Heart right ventricle (tissue), 16 donors: Measurements from ENCODE around the gene TAS2R31. TPM values are rescaled to one million over a fixed set of nuclear protein-coding genes. Genes with fewer than 3 reads are reported as not detected.
A peak's percentile ranks its signal among the peaks of the same experiment; 100 is the strongest.

Experiments used
- ATAC-seq, 8 donors: fragments of 200-7000 bp; cut with Tn5 transposase; one replicate each; pipeline ENCODE4 v1.9.1; 2020; ENCODE audit warnings: mild to moderate bottlenecking in 8 of 8, moderate library complexity in 8 of 8, moderate number of reproducible peaks in 1 of 8
- DNase-seq, 2 donors: peaks; one replicate each; pipeline ENCODE4 v3.0.0-alpha.2; 2020
- H3K27ac ChIP-seq, 10 donors: fragments of 200-600 bp; sonication (generic) in 2 of 10; one replicate each; pipeline versions ENCODE4 v1.5.0 to v1.8.0; 2020 to 2022; ENCODE audit warnings: mild to moderate bottlenecking in 3 of 10
- H3K27me3 ChIP-seq, 7 donors: fragments of 200-600 bp; one replicate each; pipeline ENCODE4 v1.8.0; 2021 to 2022; ENCODE audit warnings: mild to moderate bottlenecking in 2 of 7
- H3K36me3 ChIP-seq, 9 donors: fragments of 200-600 bp; sonication (generic) in 1 of 9; one replicate each; pipeline versions ENCODE4 v1.5.0 to v1.8.0; 2020 to 2022; ENCODE audit warnings: mild to moderate bottlenecking in 2 of 9
- H3K4me1 ChIP-seq, 9 donors: fragments of 200-600 bp; sonication (generic) in 1 of 9; one replicate each; pipeline versions ENCODE4 v1.5.0 to v1.8.0; 2020 to 2022; ENCODE audit warnings: mild to moderate bottlenecking in 4 of 9
- H3K4me3 ChIP-seq, 10 donors: fragments of 200-600 bp; sonication (generic) in 2 of 10; one replicate each; pipeline versions ENCODE4 v1.5.0 to v1.8.0; 2020 to 2022; ENCODE audit warnings: mild to moderate bottlenecking in 7 of 10, moderate library complexity in 2 of 10
- H3K9me3 ChIP-seq, 11 donors: fragments of 200-600 bp in 10 of 11; sonication (generic) in 2 of 11; one replicate each; pipeline versions ENCODE4 v1.5.0 to v1.8.0; 2013 to 2022; ENCODE audit warnings: mild to moderate bottlenecking in 2 of 11, control low read depth in 1 of 11, moderate library complexity in 1 of 11
- WGBS, 2 donors: extraction: QIAGEN DNeasy Blood & Tissue Kit; methylation state at CpG; one replicate each; pipeline ENCODE4 v1.1.7; 2013; ENCODE audit warnings: inconsistent platforms in 1 of 2; 5-methylcytosine and 5-hydroxymethylcytosine counted together
- intact Hi-C, 10 donors: fragments of 100-400 bp; cut with DNase I; formaldehyde crosslinking; loops; one replicate each; pipeline versions ENCODE4 v1.11.1 to v1.14.2; 2022
- long read RNA-seq, 3 donors: library from polyadenylated mRNA; unstranded; transcript quantifications; one replicate each; pipeline ENCODE4 v2.0.0, GENCODE V29; 2020 to 2021
- polyA plus RNA-seq, 2 donors: library from polyadenylated mRNA; stranded (reverse); fragments of 200-250 nt; gene quantifications; one replicate each; pipeline ENCODE4 v1.2.3, GENCODE V29; 2013
- total RNA-seq, 10 donors: library from RNA; stranded (reverse); fragmentation: NEBNext Ultra II Directional in 3 of 10; extraction: Animal tissue kit (Norgen Biotek cat#: 25700) in 3 of 10; gene quantifications; one replicate each; pipeline versions ENCODE4 v1.2.1 to v1.2.4, GENCODE V29; 2021 to 2023
- TF ChIP-seq, protein P1 (sequence below), 9 donors: fragments of 200-600 bp; sonication (generic) in 2 of 9; IDR thresholded peaks; one replicate each; pipeline versions ENCODE4 v1.5.0 to v1.8.0; 2021 to 2022; ENCODE audit warnings: antibody characterized with exemption in 9 of 9, mild to moderate bottlenecking in 5 of 9, moderate library complexity in 1 of 9
- donor health status: Arrhythmogenic right ventricular cardiomyopathy.
- donor health status: ischemic (EF 13 %, LVEDD 7.1; RV severe dilation, severe dysfunction).
- donor health status: healthy with polysubstance abuse.
- donor health status: DM: no; HTN: yes; CAD: no.
- donor health status: DM: no; HTN: no; CAD: no.
- donor health status: ischemic (EF 25% LVEDD 6.9; RV normal size, moderate dysfunction).
- donor health status: ischemic (EF 25% LVEDD 5.7; RV mildly dilated, moderate dysfunction).
- donor health status: healthy.
- donor health status: DM: yes; HTN: yes; CAD: no.
- donor health status: Ischemic cardiomyopathy.
- donor health status: ischemic (EF 35%, LVEDD 5.7; RV mildly dilated, moderate dysfunction).
- donor health status: nonischemic (EF 11% LVEDD 7.7; RV severe dilation, severe dysfunction).
- donor health status: DM: yes; HTN: yes; CAD: no.
- donor health status: PGD.
- donor health status: ischemic (EF 29% LVEDD 5.4; RV normal size, mild dysfunction).
- donor health status: nonischemic (EF 23%, LVEDD 6.1; RV moderate dilation, normal function).

The TAS2R31 gene, protein sequence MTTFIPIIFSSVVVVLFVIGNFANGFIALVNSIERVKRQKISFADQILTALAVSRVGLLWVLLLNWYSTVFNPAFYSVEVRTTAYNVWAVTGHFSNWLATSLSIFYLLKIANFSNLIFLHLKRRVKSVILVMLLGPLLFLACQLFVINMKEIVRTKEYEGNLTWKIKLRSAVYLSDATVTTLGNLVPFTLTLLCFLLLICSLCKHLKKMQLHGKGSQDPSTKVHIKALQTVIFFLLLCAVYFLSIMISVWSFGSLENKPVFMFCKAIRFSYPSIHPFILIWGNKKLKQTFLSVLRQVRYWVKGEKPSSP
- total RNA-seq (1 to 10 TPM in 1 of 10 donors, under 1 TPM in 9; 0.38 to 1.6 (median 0.84) TPM), polyA plus RNA-seq (under 1 TPM; 0.12 to 0.29 TPM)
- long read RNA-seq, donor 1: 0 reads
- long read RNA-seq, donor 2: 0 reads
- long read RNA-seq, donor 3: 0 reads

DNA sequence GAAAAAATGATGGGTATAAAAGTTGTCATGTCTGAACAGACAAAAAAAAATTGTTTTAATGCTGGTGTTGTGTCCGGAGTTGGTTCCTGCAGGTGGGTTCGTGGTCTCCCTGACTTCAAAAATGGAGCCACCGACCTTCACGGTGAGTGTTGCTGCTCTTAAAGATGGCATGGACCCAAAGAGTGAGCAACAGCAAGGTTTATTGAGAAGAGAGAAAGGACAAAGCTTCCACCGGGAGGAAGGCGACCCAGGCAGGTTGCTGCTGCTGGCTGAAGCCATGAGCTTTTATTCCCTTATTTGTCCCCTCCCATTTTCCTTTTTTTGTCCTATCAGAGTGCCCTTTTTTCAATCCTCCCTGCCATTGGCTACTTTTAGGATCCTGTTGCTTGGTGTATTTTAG is at the start of gene TAS2R31:
Gene TAS2R31, minus strand, starts transcription at position 101 of the 400 bp plus-strand sequence. Its CDS starts 72 bp downstream, at position 29.
- TF ChIP-seq, protein P1, sequence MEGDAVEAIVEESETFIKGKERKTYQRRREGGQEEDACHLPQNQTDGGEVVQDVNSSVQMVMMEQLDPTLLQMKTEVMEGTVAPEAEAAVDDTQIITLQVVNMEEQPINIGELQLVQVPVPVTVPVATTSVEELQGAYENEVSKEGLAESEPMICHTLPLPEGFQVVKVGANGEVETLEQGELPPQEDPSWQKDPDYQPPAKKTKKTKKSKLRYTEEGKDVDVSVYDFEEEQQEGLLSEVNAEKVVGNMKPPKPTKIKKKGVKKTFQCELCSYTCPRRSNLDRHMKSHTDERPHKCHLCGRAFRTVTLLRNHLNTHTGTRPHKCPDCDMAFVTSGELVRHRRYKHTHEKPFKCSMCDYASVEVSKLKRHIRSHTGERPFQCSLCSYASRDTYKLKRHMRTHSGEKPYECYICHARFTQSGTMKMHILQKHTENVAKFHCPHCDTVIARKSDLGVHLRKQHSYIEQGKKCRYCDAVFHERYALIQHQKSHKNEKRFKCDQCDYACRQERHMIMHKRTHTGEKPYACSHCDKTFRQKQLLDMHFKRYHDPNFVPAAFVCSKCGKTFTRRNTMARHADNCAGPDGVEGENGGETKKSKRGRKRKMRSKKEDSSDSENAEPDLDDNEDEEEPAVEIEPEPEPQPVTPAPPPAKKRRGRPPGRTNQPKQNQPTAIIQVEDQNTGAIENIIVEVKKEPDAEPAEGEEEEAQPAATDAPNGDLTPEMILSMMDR (IDR thresholded peaks at IDR 0.05): no peak
- DNase-seq (no peak), ATAC-seq (no peak)
- intact Hi-C loops: no loop called here
- H3K4me1 ChIP-seq: no peaks in the 10 kb centered on the region
- no peak within 1 kb of the TSS for H3K27ac ChIP-seq
- H3K4me3 ChIP-seq: no peak within 1 kb of the TSS
- 97 to 99% methylated on average over 6 of the region's 6 CpGs for WGBS, 2 donors
- no peaks in the 10 kb centered on the region for H3K27me3 ChIP-seq
- H3K36me3 ChIP-seq: peaks cover 0 to 8% (median 0%) of the 10 kb centered on the region in 9 donors
- no peaks in the 10 kb centered on the region for H3K9me3 ChIP-seq

DNA sequence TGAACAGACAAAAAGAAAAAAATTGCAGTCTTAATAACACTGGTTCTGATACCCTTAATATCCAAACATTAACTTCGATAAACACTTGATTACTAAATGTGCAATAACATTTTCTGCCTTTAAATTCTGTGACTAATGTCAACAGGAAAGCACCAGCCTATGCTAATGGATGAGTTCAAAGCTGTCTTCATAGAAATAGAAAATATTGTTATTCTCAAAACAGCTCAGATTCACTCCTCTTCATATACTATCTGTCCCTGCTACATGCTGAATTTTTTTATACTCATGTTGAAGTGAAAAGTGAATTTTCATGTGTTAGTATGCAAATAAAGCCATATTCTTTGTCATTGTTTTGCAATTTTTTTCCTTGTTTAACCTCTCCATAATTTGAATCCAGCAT is 47.0 kb upstream of the TAS2R31 start:
- peaks cover 0 to 19% (median 0%) of the 10 kb centered on the region in 11 donors for H3K9me3 ChIP-seq
- no peaks in the 10 kb centered on the region for H3K4me1 ChIP-seq
- 100% methylated on average over 1 of the region's 1 CpG for WGBS, 2 donors
- intact Hi-C loops: no loop called here
- ATAC-seq (no peak), DNase-seq (no peak)
- H3K27me3 ChIP-seq: no peaks in the 10 kb centered on the region
- TF ChIP-seq, protein P1 (IDR thresholded peaks at IDR 0.05): no peak
- H3K4me3 ChIP-seq: no peak overlapping the region
- no peak overlapping the region for H3K27ac ChIP-seq
- no peaks in the 10 kb centered on the region for H3K36me3 ChIP-seq

DNA sequence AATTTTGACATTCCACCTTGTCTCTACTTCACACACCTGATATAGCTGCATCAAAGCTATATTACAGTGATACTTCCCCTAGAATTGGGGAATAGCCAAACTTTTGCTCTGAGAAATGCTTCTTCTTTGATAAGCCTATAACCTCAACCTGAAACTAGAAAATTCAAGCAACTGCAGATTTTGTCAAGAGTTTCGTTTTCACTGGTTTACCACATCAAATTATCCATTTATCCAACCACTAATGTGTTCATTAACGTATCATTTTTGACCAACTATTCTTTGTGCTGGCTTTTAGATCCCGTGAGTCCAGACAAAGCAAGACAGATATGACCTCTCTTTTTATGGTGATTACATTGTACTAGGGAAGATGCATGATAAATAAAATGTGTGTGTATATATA is 44.4 kb upstream of the TAS2R31 start:
- no peak overlapping the region for H3K4me3 ChIP-seq
- no peak overlapping the region for H3K27ac ChIP-seq
- H3K9me3 ChIP-seq: peaks cover 0 to 6% (median 0%) of the 10 kb centered on the region in 11 donors
- ATAC-seq (no peak), DNase-seq (no peak)
- 0 to 90% methylated on average over 2 to 3 of the region's 3 CpGs for WGBS, 2 donors
- TF ChIP-seq, protein P1 (IDR thresholded peaks at IDR 0.05): no peak
- no peaks in the 10 kb centered on the region for H3K36me3 ChIP-seq
- H3K27me3 ChIP-seq: no peaks in the 10 kb centered on the region
- peaks cover 0 to 7% (median 0%) of the 10 kb centered on the region in 9 donors for H3K4me1 ChIP-seq
- intact Hi-C loops: no loop called here

DNA sequence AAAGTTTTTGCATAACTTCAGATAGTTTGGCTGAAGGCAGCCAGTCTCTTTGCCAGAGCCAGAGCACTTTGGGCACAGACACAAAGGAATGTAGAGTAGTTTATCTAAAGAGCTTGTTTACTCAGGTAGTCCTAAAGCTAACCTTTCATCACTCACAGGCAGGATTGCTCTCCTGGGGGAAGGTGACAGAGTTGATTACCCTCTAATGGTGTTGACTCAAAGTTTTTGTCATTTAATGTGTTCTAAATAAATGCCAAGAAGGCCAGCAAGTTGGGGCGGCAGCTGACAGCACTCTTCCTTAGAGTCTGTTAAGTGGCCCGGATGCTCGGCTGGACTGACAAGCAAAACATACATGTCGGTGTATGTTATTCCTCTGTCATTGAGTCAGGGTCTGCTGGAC is 40.2 kb upstream of the TAS2R31 start:
- ATAC-seq (peak in 2 of 8 donors; percentile 38 to 55), DNase-seq (no peak)
- no peak overlapping the region for H3K4me3 ChIP-seq
- no peaks in the 10 kb centered on the region for H3K36me3 ChIP-seq
- no peaks in the 10 kb centered on the region for H3K9me3 ChIP-seq
- peaks cover 0 to 10% (median 0%) of the 10 kb centered on the region in 9 donors for H3K4me1 ChIP-seq
- H3K27ac ChIP-seq: no peak overlapping the region
- TF ChIP-seq, protein P1 (IDR thresholded peaks at IDR 0.05): no peak
- intact Hi-C loops: loop anchor here in 5 of 10 donors (2.0 to 5.0 kb wide), 2 partner anchors 54 to 57 kb away; no protein-coding TSS in a partner anchor
- 48 to 51% methylated on average over 4 of the region's 4 CpGs for WGBS, 2 donors
- no peaks in the 10 kb centered on the region for H3K27me3 ChIP-seq
